ENCODE results near the gene EMP3.

GRCh38 chr19:48283908-48284307 lies 41.4 kb upstream of the EMP3 start:
- TF ChIP-seq EGR1 (IDR thresholded peaks at IDR 0.05) (no peak), CEBPB (IDR thresholded peaks at IDR 0.05) (no peak), CREB1 (IDR thresholded peaks at IDR 0.05; ENCODE audit: low read depth) (no peak), TCF12 (IDR thresholded peaks at IDR 0.05; ENCODE audit: low read depth) (no peak), TAF1 (IDR thresholded peaks at IDR 0.05; ENCODE audit: low read depth) (no peak), ZBTB7A (IDR thresholded peaks at IDR 0.05; ENCODE audit: low read depth) (no peak), RAD21 (IDR thresholded peaks at IDR 0.05; ENCODE audit: low read depth) (no peak), EP300 (IDR thresholded peaks at IDR 0.05; ENCODE audit: borderline replicate concordance) (no peak), YY1 (IDR thresholded peaks at IDR 0.05; ENCODE audit: low read depth) (no peak), NFIC (IDR thresholded peaks at IDR 0.05) (no peak), FOXM1 (IDR thresholded peaks at IDR 0.05; ENCODE audit: borderline replicate concordance, low read depth) (no peak), TEAD4 (IDR thresholded peaks at IDR 0.05) (no peak)
- TF ChIP-seq, protein P1, sequence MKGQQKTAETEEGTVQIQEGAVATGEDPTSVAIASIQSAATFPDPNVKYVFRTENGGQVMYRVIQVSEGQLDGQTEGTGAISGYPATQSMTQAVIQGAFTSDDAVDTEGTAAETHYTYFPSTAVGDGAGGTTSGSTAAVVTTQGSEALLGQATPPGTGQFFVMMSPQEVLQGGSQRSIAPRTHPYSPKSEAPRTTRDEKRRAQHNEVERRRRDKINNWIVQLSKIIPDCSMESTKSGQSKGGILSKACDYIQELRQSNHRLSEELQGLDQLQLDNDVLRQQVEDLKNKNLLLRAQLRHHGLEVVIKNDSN (IDR thresholded peaks at IDR 0.05): no peak
- TF ChIP-seq, protein P2, sequence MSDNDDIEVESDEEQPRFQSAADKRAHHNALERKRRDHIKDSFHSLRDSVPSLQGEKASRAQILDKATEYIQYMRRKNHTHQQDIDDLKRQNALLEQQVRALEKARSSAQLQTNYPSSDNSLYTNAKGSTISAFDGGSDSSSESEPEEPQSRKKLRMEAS (IDR thresholded peaks at IDR 0.05): no peak

All from Ishikawa (cell line).